Aorta (tissue), 5 donors: ENCODE results near the gene CTXND2. TPM values are rescaled to one million over a fixed set of nuclear protein-coding genes. Genes with fewer than 3 reads are reported as not detected.
A peak's percentile ranks its signal among the peaks of the same experiment; 100 is the strongest.
"Not testable (repeated sequence)": the region's sequence is repeated elsewhere in the genome, so short reads cannot be mapped to it uniquely, and the experiment has no call there.

Experiments used
- ATAC-seq: fragments of 200-7000 bp; cut with Tn5 transposase; one replicate; pipeline ENCODE4 v1.9.1; 2022; ENCODE audit warnings: moderate library complexity; ENCODE audit not compliant: low FRiP score
- DNase-seq, 2 donors: peaks; one replicate each; pipeline ENCODE4 v3.0.0-alpha.2; 2020
- H3K27ac ChIP-seq, 2 donors: one replicate each; pipeline ENCODE4 v1.5.1; 2013; ENCODE audit warnings: low read length in 2 of 2, mild to moderate bottlenecking in 2 of 2, moderate library complexity in 2 of 2, control low read depth in 1 of 2, inconsistent platforms in 1 of 2, low read depth in 1 of 2
- H3K27me3 ChIP-seq, 2 donors: one replicate each; pipeline ENCODE4 v1.6.1; 2013; ENCODE audit warnings: control low read depth in 1 of 2, low read length in 1 of 2, mild to moderate bottlenecking in 1 of 2, moderate library complexity in 1 of 2; ENCODE audit not compliant: insufficient read depth in 2 of 2, control insufficient read depth in 1 of 2
- H3K36me3 ChIP-seq, 2 donors: one replicate each; pipeline ENCODE4 v1.6.1; 2013; ENCODE audit warnings: control low read depth in 1 of 2, low read length in 1 of 2, mild to moderate bottlenecking in 1 of 2; ENCODE audit not compliant: insufficient read depth in 2 of 2, control insufficient read depth in 1 of 2
- H3K4me1 ChIP-seq, 2 donors: one replicate each; pipeline ENCODE4 v1.6.1; 2013; ENCODE audit warnings: low read length in 2 of 2, control low read depth in 1 of 2, mild to moderate bottlenecking in 1 of 2, moderate library complexity in 1 of 2; ENCODE audit not compliant: insufficient read depth in 2 of 2, control insufficient read depth in 1 of 2
- H3K4me3 ChIP-seq, 2 donors: one replicate each; pipeline ENCODE4 v1.5.1; 2013; ENCODE audit warnings: low read length in 2 of 2, control low read depth in 1 of 2, mild to moderate bottlenecking in 1 of 2
- H3K9me3 ChIP-seq: one replicate; pipeline ENCODE4 v1.6.1; 2013; ENCODE audit warnings: mild to moderate bottlenecking, low read length; ENCODE audit not compliant: control insufficient read depth
- WGBS, 2 donors: extraction: QIAGEN DNeasy Blood & Tissue Kit; methylation state at CpG; one replicate each; pipeline ENCODE4 v1.1.7; 2013; 5-methylcytosine and 5-hydroxymethylcytosine counted together
- intact Hi-C, 2 donors: fragments of 100-400 bp; cut with DNase I; formaldehyde crosslinking; loops; one replicate each; pipeline versions ENCODE4 v1.14.2 to v1.15.0; 2022
- polyA plus RNA-seq, 2 donors: library from polyadenylated mRNA; stranded (reverse); fragments of 200-250 nt; gene quantifications; one replicate each; pipeline ENCODE4 v1.2.3, GENCODE V29; 2013
- total RNA-seq, 2 donors: library from RNA; stranded (reverse); fragmentation: NEBNext Ultra II Directional; extraction: Animal tissue kit (Norgen Biotek cat#: 25700); gene quantifications; one replicate each; pipeline ENCODE4 v1.2.1, GENCODE V29; 2021
- donor health status: healthy with polysubstance abuse.
- donor health status: Bipolar disorder and iron deficiency.
- donor health status: DM: no; HTN: no; CAD: no.
- donor health status: DM: no; HTN: no; CAD: no.
- donor health status: DM: yes; HTN: yes; CAD: no.

CTXND2 gene
- total and polyA plus RNA-seq, 4 donors, result not detected

DNA sequence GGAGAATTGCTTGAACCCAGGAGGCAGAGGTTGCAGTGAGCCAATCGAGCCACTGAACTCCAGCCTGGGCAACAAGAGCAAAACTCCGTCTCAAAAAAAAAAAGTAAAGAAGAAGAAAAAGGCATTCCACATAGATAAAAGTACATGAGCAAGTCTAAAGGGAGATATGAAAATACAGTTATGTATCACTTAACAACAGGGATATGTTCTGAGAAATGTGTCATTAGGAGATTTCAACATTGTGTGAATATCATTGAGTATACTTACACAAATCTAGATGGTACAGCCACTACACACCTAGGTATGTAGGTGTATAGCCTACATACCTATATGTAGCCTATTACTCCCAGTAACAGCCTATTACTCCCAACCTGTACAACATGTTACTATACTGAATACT, 23.2 kb upstream of the CTXND2 start:
- no peak for DNase-seq
- intact Hi-C loops, result no loop called here
- 81 to 82% methylated on average over 2 of the region's 2 CpGs for WGBS, 2 donors
- H3K9me3 ChIP-seq, result no peaks in the 10 kb centered on the region
- no peaks in the 10 kb centered on the region for H3K4me1 ChIP-seq
- no peaks in the 10 kb centered on the region for H3K27me3 ChIP-seq
- no peaks in the 10 kb centered on the region for H3K36me3 ChIP-seq
- H3K4me3 ChIP-seq, result no peak overlapping the region
- H3K27ac ChIP-seq, result no peak overlapping the region
- no peak for ATAC-seq

DNA sequence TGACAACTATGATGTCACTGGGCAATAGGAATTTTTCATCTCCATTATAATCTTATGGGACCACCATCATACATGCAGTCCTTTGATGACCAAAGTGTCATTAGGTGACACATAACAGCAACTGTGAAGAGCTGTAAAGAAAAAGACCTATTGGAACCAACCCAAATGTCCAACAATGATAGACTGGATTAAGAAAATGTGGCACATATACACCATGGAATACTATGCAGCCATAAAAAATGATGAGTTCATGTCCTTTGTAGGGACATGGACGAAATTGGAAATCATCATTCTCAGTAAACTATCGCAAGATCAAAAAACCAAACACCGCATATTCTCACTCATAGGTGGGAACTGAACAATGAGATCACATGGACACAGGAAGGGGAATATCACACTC, 22.7 kb upstream of the CTXND2 start:
- intact Hi-C loops, H3K4me1 ChIP-seq, ATAC-seq, H3K4me3 ChIP-seq, DNase-seq, H3K9me3 ChIP-seq, H3K36me3 ChIP-seq, H3K27me3 ChIP-seq, H3K27ac ChIP-seq: not testable (repeated sequence)
- 71 to 81% methylated on average over 3 of the region's 3 CpGs for WGBS, 2 donors

DNA sequence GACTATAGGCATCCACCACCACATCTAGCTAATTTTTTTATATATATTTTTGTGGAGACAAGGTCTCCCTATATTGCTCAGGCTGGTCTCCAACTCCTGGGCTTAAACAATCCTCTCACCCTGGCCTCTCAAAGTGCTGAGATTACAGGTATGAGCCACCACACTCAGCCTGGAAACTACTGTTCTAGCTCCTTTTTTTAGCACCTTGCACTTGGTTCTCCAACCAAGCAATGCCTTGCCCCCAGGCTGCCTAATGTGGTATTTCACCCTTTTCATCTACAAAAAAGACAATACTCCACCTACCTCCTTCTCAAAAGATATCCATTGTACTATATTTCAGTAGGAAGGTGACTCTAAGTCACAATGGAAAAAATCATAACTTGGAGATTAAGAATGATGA, 17.3 kb upstream of the CTXND2 start:
- intact Hi-C loops, result no loop called here
- Histone ChIP-seq H3K9me3 (no peaks in the 10 kb centered on the region), H3K4me1 (no peaks in the 10 kb centered on the region), H3K27ac (no peak overlapping the region), H3K4me3 (no peak overlapping the region), H3K27me3 (no peaks in the 10 kb centered on the region), H3K36me3 (no peaks in the 10 kb centered on the region)
- ATAC-seq (no peak), DNase-seq (no peak)

DNA sequence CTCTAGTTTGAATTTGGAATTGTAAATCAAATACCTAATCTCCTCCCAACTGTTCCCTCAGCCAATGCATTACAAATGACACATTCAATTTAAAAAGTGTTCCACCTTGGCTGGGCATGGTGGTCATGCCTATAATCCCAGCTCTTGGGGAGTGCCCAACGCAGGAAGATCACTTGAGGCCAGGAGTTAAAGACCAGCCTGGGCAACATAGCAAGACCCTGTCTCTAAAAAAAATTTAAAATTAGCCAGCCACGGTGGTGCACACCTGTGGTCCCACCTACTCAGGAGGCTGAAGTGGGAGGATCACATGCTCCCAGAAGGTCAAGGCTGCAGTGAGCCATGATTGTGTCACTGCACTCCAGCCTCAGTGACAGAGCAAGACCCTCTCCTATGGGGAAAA, 14.4 kb upstream of the CTXND2 start:
- 89 to 92% methylated on average over 2 of the region's 2 CpGs for WGBS, 2 donors
- Histone ChIP-seq H3K4me1 (no peaks in the 10 kb centered on the region), H3K4me3 (no peak overlapping the region)

DNA sequence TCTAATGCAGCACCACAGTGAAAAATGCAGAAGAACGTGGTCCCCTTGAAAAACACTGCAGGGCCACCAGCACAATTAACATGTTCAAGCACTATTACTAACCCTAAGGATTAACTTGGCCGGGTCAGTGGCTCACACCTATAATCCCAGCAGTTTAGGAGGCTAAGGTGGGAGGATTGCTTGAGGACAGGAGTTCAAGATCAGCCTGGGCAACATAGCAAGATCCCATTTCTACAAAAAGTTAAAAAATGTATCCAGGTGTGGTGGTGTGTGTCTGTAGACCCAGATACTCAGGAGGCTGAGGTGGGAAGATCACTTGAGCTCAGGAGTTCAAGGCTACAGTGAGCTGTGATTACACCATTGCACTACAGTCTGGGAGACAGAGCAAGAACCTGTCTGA, 13.4 kb upstream of the CTXND2 start:
- DNase-seq (no peak), ATAC-seq (no peak)
- no peak overlapping the region for H3K27ac ChIP-seq
- H3K4me1 ChIP-seq, result no peaks in the 10 kb centered on the region
- intact Hi-C loops, result no loop called here
- H3K36me3 ChIP-seq, result no peaks in the 10 kb centered on the region
- no peaks in the 10 kb centered on the region for H3K27me3 ChIP-seq
- H3K9me3 ChIP-seq, result no peaks in the 10 kb centered on the region
- WGBS, 2 donors, result 89 to 93% methylated on average over 2 of the region's 2 CpGs
- H3K4me3 ChIP-seq, result no peak overlapping the region

More for the DNA sequence above, 14.4 kb upstream of the CTXND2 start:
- ATAC-seq (no peak), DNase-seq (no peak)
- H3K9me3 ChIP-seq, result no peaks in the 10 kb centered on the region
- H3K27ac ChIP-seq, result no peak overlapping the region
- intact Hi-C loops, result no loop called here
- no peaks in the 10 kb centered on the region for H3K36me3 ChIP-seq
- no peaks in the 10 kb centered on the region for H3K27me3 ChIP-seq

DNA sequence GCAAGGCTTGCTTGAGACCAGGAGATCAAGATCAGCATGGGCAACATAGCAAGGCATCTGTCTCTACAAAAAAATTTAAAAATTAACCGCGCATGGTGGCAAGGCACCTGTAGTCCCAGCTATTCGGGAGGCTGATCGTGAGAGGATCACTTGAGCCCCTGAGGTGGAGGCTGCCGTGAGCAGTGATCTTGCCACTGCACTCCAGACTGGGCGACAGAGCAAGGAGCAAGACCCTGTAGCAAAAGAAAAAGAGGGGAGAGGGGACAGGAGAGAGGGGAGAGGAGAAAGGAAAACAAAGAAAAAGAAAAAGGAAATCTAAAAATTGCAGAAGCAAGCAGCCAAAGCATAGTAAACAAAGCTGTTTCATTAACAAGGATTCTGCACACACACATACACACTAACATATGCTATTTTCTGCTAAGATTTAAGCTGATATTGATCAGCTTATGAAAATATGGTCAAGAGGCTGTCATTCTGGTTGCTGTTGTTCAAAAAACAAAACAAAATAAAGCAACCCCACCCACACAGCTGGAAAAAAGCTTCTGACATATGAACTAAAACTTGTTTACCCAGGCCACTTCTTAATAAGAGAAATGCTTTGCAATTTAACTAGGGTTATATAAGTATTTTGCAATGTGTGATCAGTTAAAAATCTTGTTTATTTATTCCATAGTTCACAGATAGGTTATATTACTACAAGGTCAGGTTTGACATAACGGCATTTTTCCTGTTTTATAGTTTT, 12.3 kb upstream of the CTXND2 start:
- ATAC-seq (no peak), DNase-seq (no peak)
- Histone ChIP-seq H3K27me3 (no peaks in the 10 kb centered on the region), H3K9me3 (no peaks in the 10 kb centered on the region), H3K27ac (no peak overlapping the region), H3K4me1 (no peaks in the 10 kb centered on the region), H3K36me3 (no peaks in the 10 kb centered on the region), H3K4me3 (peak overlapping the region; percentile 33 to 40)
- WGBS, 2 donors, result 19 to 20% methylated on average over 7 of the region's 7 CpGs
- intact Hi-C loops, result loop anchor here (5.0 kb wide), 2 partner anchors 53 to 103 kb away; partner anchors contain the start of gene SETDB1 (in 1 of the 2)

DNA sequence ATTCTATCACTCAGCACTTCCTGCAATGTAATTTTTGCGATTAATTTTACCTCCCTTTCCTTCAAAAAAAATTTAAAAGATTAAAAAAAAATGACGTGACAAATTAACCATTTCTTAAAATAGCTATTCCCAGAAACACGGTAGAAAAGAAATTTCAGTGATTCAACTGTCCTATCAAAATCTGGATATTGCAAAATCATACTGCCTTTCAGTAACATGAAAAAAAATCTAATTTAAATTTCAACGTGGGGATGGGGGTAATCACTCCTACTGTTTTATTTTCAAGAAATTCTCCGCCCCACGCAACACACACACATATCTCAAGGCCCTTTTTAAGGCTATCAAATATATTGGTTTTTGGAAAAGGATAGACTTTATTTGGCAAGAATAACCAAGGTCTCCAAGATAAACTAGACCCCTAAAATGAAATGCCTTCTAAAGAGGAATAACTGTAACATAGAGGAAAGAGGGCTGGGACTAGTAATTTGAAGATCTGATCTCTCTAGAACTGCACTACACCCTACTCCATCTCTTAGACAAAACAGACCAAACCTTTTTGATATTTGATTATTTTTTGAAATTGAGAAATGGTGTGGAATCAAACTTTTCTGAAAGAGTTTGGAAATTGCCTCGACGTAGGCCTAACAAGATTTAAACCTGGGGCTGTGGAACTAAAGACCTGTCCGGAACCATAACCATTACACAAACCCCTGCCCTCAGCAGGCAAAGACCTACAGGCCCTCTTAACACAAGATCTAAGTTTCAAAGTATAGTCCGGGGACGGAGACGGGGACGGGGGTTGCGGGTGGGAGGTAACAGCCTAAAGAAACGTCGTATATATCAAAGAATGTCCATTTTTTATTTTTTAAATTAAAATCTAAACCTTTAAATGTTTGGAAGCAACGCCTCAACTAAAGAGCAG, 11.5 kb upstream of the CTXND2 start:
- no peak for ATAC-seq
- intact Hi-C loops, result loop anchor here (5.0 kb wide), 2 partner anchors 52 to 102 kb away; partner anchors contain the start of gene SETDB1 (in 1 of the 2)
- no peak for DNase-seq
- Histone ChIP-seq H3K27me3 (no peaks in the 10 kb centered on the region), H3K4me1 (no peaks in the 10 kb centered on the region), H3K27ac (peak overlapping the region; percentile 51 to 80), H3K9me3 (no peaks in the 10 kb centered on the region), H3K4me3 (peak overlapping the region; percentile 56 to 97), H3K36me3 (no peaks in the 10 kb centered on the region)
- WGBS, 2 donors, result 2 to 3% methylated on average over 17 of the region's 17 CpGs

DNA sequence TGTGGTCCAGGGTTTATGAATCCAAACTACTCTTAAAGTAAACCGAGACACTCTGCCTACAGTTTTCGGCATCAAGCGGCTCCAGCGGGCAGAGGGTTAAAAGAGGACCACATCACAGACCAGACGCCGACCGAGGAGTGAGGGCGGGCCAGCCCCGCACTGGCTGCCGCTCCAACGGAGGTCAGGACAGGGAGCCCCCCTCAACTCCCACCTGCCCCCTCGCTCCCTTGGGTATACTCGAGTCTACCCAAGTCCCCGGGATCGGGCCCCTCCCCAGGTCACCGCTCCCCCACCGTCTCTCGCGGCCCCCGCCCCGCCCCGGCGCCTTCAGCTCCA, 10.8 kb upstream of the CTXND2 start:
- peak overlapping the region; percentile 51 to 80 for H3K27ac ChIP-seq
- no peaks in the 10 kb centered on the region for H3K27me3 ChIP-seq
- no peaks in the 10 kb centered on the region for H3K9me3 ChIP-seq
- no peaks in the 10 kb centered on the region for H3K36me3 ChIP-seq
- WGBS, 2 donors, result 0 to 1% methylated on average over 11 to 23 of the region's 23 CpGs
- peak overlapping the region; percentile 56 to 97 for H3K4me3 ChIP-seq
- intact Hi-C loops, result loop anchor here (5.0 kb wide), 2 partner anchors 51 to 101 kb away; partner anchors contain the start of gene SETDB1 (in 1 of the 2)
- ATAC-seq (peak; percentile 79), DNase-seq (no peak)
- no peaks in the 10 kb centered on the region for H3K4me1 ChIP-seq
